ENCODE measurements around the gene KCNJ12.
"Not testable (repeated sequence)": the region's sequence is repeated elsewhere in the genome, so short reads cannot be mapped to it uniquely, and the experiment has no call there.

Gene KCNJ12

GRCh38 chr17:21400816-21401593 lies 24.8 kb downstream of the KCNJ12 start:
- Histone ChIP-seq H3K27ac (no peak overlapping the region), H3K4me3 (no peak overlapping the region)

- H3K27ac ChIP-seq: peak overlapping the region in 13 of 21 experiments; percentile 10 to 74 (median 47)
- not testable (repeated sequence) for H3K4me3 ChIP-seq
Observed at GRCh38 chr17:21402166-21402571, 26.0 kb downstream of the KCNJ12 start.

- not testable (repeated sequence) for H3K4me3 ChIP-seq
- peak overlapping the region in 6 of 21 experiments; percentile 33 to 74 (median 60) for H3K27ac ChIP-seq
Observed at GRCh38 chr17:21402926-21403325, 26.8 kb downstream of the KCNJ12 start.

- H3K4me3 ChIP-seq: not testable (repeated sequence)
- peak overlapping the region in 3 of 21 experiments; percentile 0 to 71 (median 30) for H3K27ac ChIP-seq
Observed at GRCh38 chr17:21404106-21404505, 27.9 kb downstream of the KCNJ12 start.

GRCh38 chr17:21404539-21404938 lies 28.4 kb downstream of the KCNJ12 start:
- not testable (repeated sequence) for H3K4me3 ChIP-seq
- H3K27ac ChIP-seq: peak overlapping the region in 6 of 21 experiments; percentile 0 to 71 (median 12)

- H3K27ac ChIP-seq: peak overlapping the region in 7 of 21 experiments; percentile 0 to 71 (median 16)
- H3K4me3 ChIP-seq: not testable (repeated sequence)
Observed at GRCh38 chr17:21404956-21405731, 29.0 kb downstream of the KCNJ12 start.

GRCh38 chr17:21405904-21406400 lies 29.8 kb downstream of the KCNJ12 start:
- H3K27ac ChIP-seq: peak overlapping the region in 3 of 21 experiments; percentile 7 to 71 (median 42)
- H3K4me3 ChIP-seq: not testable (repeated sequence)

- H3K27ac ChIP-seq, H3K4me3 ChIP-seq: not testable (repeated sequence)
Observed at GRCh38 chr17:21406616-21407404, 30.7 kb downstream of the KCNJ12 start.

- H3K27ac ChIP-seq, H3K4me3 ChIP-seq: not testable (repeated sequence)
Observed at GRCh38 chr17:21407752-21408151, 31.6 kb downstream of the KCNJ12 start.

- not testable (repeated sequence) for H3K4me3 ChIP-seq, H3K27ac ChIP-seq
Observed at GRCh38 chr17:21408224-21408623, 32.1 kb downstream of the KCNJ12 start.

GRCh38 chr17:21408766-21409300 lies 32.7 kb downstream of the KCNJ12 start:
- H3K27ac ChIP-seq, H3K4me3 ChIP-seq: not testable (repeated sequence)

GRCh38 chr17:21409388-21409787 lies 33.2 kb downstream of the KCNJ12 start:
- not testable (repeated sequence) for H3K4me3 ChIP-seq, H3K27ac ChIP-seq

- not testable (repeated sequence) for H3K4me3 ChIP-seq, H3K27ac ChIP-seq
Observed at GRCh38 chr17:21409971-21410370, 33.8 kb downstream of the KCNJ12 start.

- not testable (repeated sequence) for H3K4me3 ChIP-seq, H3K27ac ChIP-seq
Observed at GRCh38 chr17:21410371-21410770, 34.2 kb downstream of the KCNJ12 start.

- not testable (repeated sequence) for H3K27ac ChIP-seq
Observed at GRCh38 chr17:21410906-21411678, 34.9 kb downstream of the KCNJ12 start.

GRCh38 chr17:21411679-21412205 lies 35.6 kb downstream of the KCNJ12 start:
- not testable (repeated sequence) for H3K4me3 ChIP-seq, H3K27ac ChIP-seq

More at GRCh38 chr17:21410906-21411678, 34.9 kb downstream of the KCNJ12 start:
- H3K4me3 ChIP-seq: not testable (repeated sequence)

- not testable (repeated sequence) for H3K27ac ChIP-seq, H3K4me3 ChIP-seq
Observed at GRCh38 chr17:21412207-21412681, 36.1 kb downstream of the KCNJ12 start.

GRCh38 chr17:21413570-21414279 lies 37.6 kb downstream of the KCNJ12 start:
- H3K4me3 ChIP-seq, H3K27ac ChIP-seq: not testable (repeated sequence)

All from skin epidermis (tissue), 12 donors.